GM21381 (cell line): ENCODE measurements around the gene OSBPL8.
"Not testable (repeated sequence)": the region's sequence is repeated elsewhere in the genome, so short reads cannot be mapped to it uniquely, and the experiment has no call there.

Experiments used
- ATAC-seq: cut with Tn5 transposase; IDR thresholded peaks from one replicate; pipeline ENCODE4 v1.9.1; 2021; ENCODE audit warnings: mild to moderate bottlenecking, moderate library complexity; ENCODE audit not compliant: unreplicated experiment

Gene OSBPL8

GRCh38 chr12:76375939-76376338 is 183.6 kb downstream of the OSBPL8 start:
- no peak for ATAC-seq

GRCh38 chr12:76375470-76375869 is 184.1 kb downstream of the OSBPL8 start:
- ATAC-seq, result no peak

GRCh38 chr12:76374386-76375020 is 185.1 kb downstream of the OSBPL8 start:
- ATAC-seq, result no peak

- ATAC-seq, result no peak
These were observed 191.3 kb downstream of the OSBPL8 start for GRCh38 chr12:76368230-76368629.

GRCh38 chr12:76366163-76366562 is 193.4 kb downstream of the OSBPL8 start:
- ATAC-seq, result no peak

GRCh38 chr12:76364131-76364530 is 195.4 kb downstream of the OSBPL8 start:
- not testable (repeated sequence) for ATAC-seq

- ATAC-seq, result no peak
These were observed 199.3 kb downstream of the OSBPL8 start for GRCh38 chr12:76360316-76360715.

GRCh38 chr12:76356071-76356470 is 203.5 kb downstream of the OSBPL8 start:
- ATAC-seq, result no peak

GRCh38 chr12:76348079-76348901 is 211.3 kb downstream of the OSBPL8 start, which contains the start of gene BBS10:
Gene BBS10, minus strand, starts transcription at chr12:76348415. Its CDS starts 57 bp downstream, at chr12:76348358.
- peak; percentile 97 for ATAC-seq

- ATAC-seq, result no peak
These were observed 212.7 kb downstream of the OSBPL8 start for GRCh38 chr12:76346798-76347420.

- no peak for ATAC-seq
These were observed 213.3 kb downstream of the OSBPL8 start for GRCh38 chr12:76346236-76346635.

- ATAC-seq, result no peak
These were observed 214.0 kb downstream of the OSBPL8 start for GRCh38 chr12:76345569-76345968.

- ATAC-seq, result no peak
These were observed 218.0 kb downstream of the OSBPL8 start for GRCh38 chr12:76341436-76342030.

GRCh38 chr12:76340680-76341435 is 218.7 kb downstream of the OSBPL8 start:
- no peak for ATAC-seq

- no peak for ATAC-seq
These were observed 222.0 kb downstream of the OSBPL8 start for GRCh38 chr12:76337583-76337982.

- ATAC-seq, result no peak
These were observed 227.0 kb downstream of the OSBPL8 start for GRCh38 chr12:76332606-76333005.

- ATAC-seq, result no peak
These were observed 230.0 kb downstream of the OSBPL8 start for GRCh38 chr12:76329606-76330005.

GRCh38 chr12:76329159-76329558 is 230.4 kb downstream of the OSBPL8 start:
- ATAC-seq, result no peak

GRCh38 chr12:76319595-76320319 is 239.8 kb downstream of the OSBPL8 start:
- not testable (repeated sequence) for ATAC-seq
